ENCODE measurements around the gene CIDEA.

The CIDEA gene

DNA sequence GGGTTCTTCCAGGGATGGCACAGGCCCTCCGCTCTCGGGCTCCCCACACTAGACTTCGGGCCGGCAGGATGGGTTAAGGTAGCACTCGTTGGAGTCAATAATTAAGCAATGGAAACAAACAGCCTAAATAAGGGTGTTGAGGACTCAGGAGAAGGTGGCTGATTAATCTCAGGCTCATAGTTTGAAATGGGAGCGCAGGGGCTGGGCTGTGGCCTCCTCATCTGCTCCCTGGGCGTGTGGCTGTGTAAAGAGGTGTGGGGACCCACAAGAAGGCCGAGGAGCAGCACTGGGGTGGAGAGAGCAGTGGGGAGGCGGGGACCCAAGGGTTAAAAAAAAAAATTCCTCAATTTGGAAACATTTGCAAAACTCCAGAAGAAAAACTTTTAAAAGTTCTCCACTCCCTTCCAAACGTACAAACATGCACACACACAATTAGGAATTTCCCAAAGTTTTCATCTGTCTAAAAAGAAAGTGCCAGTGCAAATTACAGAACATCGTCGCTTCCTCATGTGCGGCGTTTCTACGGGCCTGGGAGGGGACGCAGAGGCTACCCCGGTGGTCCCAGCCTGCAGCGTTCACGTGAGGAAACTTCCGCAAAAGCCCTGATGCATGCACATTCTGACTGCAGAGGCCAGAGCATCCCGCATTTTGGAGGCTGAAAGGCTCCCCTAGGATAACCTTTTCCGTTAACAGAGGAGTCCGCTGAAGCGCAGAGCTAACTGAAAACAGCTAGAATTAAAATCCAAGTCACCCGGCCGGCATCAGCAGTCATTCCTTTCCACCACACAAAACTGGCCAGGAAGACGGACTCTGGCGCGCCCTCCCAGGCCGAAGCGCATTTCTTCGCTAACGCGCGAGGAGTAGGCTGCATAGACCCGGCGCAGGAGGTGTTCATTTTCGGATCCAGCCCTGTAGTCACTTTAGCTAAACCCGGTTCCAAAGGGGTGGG, 52.9 kb downstream of the CIDEA start:
- H3K4me2 ChIP-seq (ENCODE audit: low read depth, low read length): no peak overlapping the region
- H3K79me2 ChIP-seq (ENCODE audit: low read length): no peaks in the 10 kb centered on the region
- H3K4me1 ChIP-seq (ENCODE audit: low read length): no peaks in the 10 kb centered on the region
- no peak overlapping the region for H3K27ac ChIP-seq (ENCODE audit: low read length)
- no peaks in the 10 kb centered on the region for H3K9me3 ChIP-seq (replicated peaks; ENCODE audit: insufficient read depth, low read length)
- no peaks in the 10 kb centered on the region for H3F3A ChIP-seq (ENCODE audit: insufficient read depth, low read length)
- H3K4me3 ChIP-seq (ENCODE audit: low read length): no peak overlapping the region
- TF ChIP-seq EZH2phosphoT487 (IDR thresholded peaks at IDR 0.05; ENCODE audit: low read length): no peak
- H4K20me1 ChIP-seq (ENCODE audit: insufficient read depth, low read length): no peaks in the 10 kb centered on the region
- no peaks in the 10 kb centered on the region for H3K36me3 ChIP-seq (replicated peaks; ENCODE audit: insufficient read depth, low read length)
- peaks cover 15% of the 10 kb centered on the region for H3K27me3 ChIP-seq (replicated peaks; ENCODE audit: insufficient read depth, low read length)
- no peak for DNase-seq
- no peaks in the 10 kb centered on the region for H3K9me2 ChIP-seq (replicated peaks; ENCODE audit: insufficient read depth, low read length)
- H2AFZ ChIP-seq (ENCODE audit: low read length): no peak overlapping the region
- H3K9ac ChIP-seq (ENCODE audit: low read length): no peak overlapping the region

DNA sequence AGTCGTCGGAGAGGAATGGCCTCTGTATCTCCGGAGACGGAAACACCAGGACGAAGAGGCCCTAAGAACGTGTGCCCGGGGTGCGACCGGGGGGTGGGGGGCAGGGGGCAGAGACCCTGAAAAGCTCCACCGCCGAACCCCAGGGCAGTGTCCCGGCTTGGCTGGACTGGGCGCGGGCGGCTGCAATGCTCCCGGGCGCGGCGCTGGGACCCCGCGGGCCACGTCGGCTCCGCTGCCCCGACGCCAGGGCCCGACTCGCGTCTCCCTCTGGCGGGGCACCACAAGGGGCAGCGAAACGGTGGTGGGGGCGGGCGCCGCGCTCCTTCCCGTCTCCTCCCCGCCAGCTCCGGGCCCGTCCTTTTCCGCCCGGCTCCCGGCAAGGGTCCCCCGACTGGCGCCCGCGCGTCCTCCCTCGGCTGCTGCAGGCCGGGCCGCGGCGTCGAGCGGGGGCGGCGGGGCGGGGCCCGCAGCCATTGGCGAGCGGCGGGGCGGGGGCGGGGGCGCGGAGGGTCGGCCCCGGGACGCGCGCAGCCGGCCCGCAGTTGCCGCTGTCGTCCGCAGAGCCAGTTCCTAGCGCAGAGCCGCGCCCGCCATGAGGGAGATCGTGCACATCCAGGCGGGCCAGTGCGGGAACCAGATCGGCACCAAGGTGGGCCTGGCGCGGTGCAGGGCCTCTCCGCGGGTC, 53.7 kb downstream of the CIDEA start, which contains the start of gene TUBB6:
TSS of gene TUBB6 (plus strand) at position 541 of the 685 bp plus-strand sequence. CDS start at position 593, 52 bp downstream.
- no peak within 1 kb of the TSS for H3K4me3 ChIP-seq (ENCODE audit: low read length)
- H3K9me3 ChIP-seq (replicated peaks; ENCODE audit: insufficient read depth, low read length): no peaks in the 10 kb centered on the region
- no peaks in the 10 kb centered on the region for H3F3A ChIP-seq (ENCODE audit: insufficient read depth, low read length)
- no peaks in the 10 kb centered on the region for H3K4me1 ChIP-seq (ENCODE audit: low read length)
- peaks cover 15% of the 10 kb centered on the region for H3K27me3 ChIP-seq (replicated peaks; ENCODE audit: insufficient read depth, low read length)
- no peaks in the 10 kb centered on the region for H3K36me3 ChIP-seq (replicated peaks; ENCODE audit: insufficient read depth, low read length)
- H3K27ac ChIP-seq (ENCODE audit: low read length): no peak within 1 kb of the TSS
- no peak for DNase-seq
- H3K9me2 ChIP-seq (replicated peaks; ENCODE audit: insufficient read depth, low read length): no peaks in the 10 kb centered on the region
- no peaks in the 10 kb centered on the region for H4K20me1 ChIP-seq (ENCODE audit: insufficient read depth, low read length)
- TF ChIP-seq EZH2 (optimal IDR thresholded peaks at IDR 0.05; ENCODE audit: low read depth, low read length) (no peak), EZH2phosphoT487 (IDR thresholded peaks at IDR 0.05; ENCODE audit: low read length) (no peak), CTCF (IDR thresholded peaks at IDR 0.05; ENCODE audit: low read length) (no peak)
- no peaks in the 10 kb centered on the region for H3K79me2 ChIP-seq (ENCODE audit: low read length)
- H3K4me2 ChIP-seq (ENCODE audit: low read depth, low read length): no peak within 1 kb of the TSS
- no peak within 1 kb of the TSS for H3K9ac ChIP-seq (ENCODE audit: low read length)
- no peak within 1 kb of the TSS for H2AFZ ChIP-seq (ENCODE audit: low read length)

- no peaks in the 10 kb centered on the region for H3K9me2 ChIP-seq (replicated peaks; ENCODE audit: insufficient read depth, low read length)
- TF ChIP-seq EZH2 (optimal IDR thresholded peaks at IDR 0.05; ENCODE audit: low read depth, low read length) (no peak), EZH2phosphoT487 (IDR thresholded peaks at IDR 0.05; ENCODE audit: low read length) (no peak), CTCF (IDR thresholded peaks at IDR 0.05; ENCODE audit: low read length) (no peak)
- no peaks in the 10 kb centered on the region for H3K36me3 ChIP-seq (replicated peaks; ENCODE audit: insufficient read depth, low read length)
- H3K9ac ChIP-seq (ENCODE audit: low read length): no peak overlapping the region
- no peak overlapping the region for H2AFZ ChIP-seq (ENCODE audit: low read length)
- H3K4me1 ChIP-seq (ENCODE audit: low read length): no peaks in the 10 kb centered on the region
- H3K27me3 ChIP-seq (replicated peaks; ENCODE audit: insufficient read depth, low read length): peaks cover 15% of the 10 kb centered on the region
- H3K79me2 ChIP-seq (ENCODE audit: low read length): no peaks in the 10 kb centered on the region
- H3F3A ChIP-seq (ENCODE audit: insufficient read depth, low read length): no peaks in the 10 kb centered on the region
- no peaks in the 10 kb centered on the region for H3K9me3 ChIP-seq (replicated peaks; ENCODE audit: insufficient read depth, low read length)
- H4K20me1 ChIP-seq (ENCODE audit: insufficient read depth, low read length): no peaks in the 10 kb centered on the region
- no peak overlapping the region for H3K4me2 ChIP-seq (ENCODE audit: low read depth, low read length)
- no peak for DNase-seq
- no peak overlapping the region for H3K4me3 ChIP-seq (ENCODE audit: low read length)
- no peak overlapping the region for H3K27ac ChIP-seq (ENCODE audit: low read length)
These were observed 54.4 kb downstream of the CIDEA start for GRCh38 chr18:12308386-12309100.

All from MM.1S (cell line).